ENCODE measurements around the gene SDK1.
"Not testable (repeated sequence)": the region's sequence is repeated elsewhere in the genome, so short reads cannot be mapped to it uniquely, and the experiment has no call there.

Gene SDK1

GRCh38 chr7:4221043-4221442 is 920.0 kb downstream of the SDK1 start:
- no peak for DNase-seq

- DNase-seq: no peak
Measured at GRCh38 chr7:4222676-4223075, 921.6 kb downstream of the SDK1 start.

- DNase-seq: no peak
Measured at GRCh38 chr7:4225361-4225771, 924.3 kb downstream of the SDK1 start.

GRCh38 chr7:4225881-4226523 is 925.0 kb downstream of the SDK1 start:
- DNase-seq: no peak

GRCh38 chr7:4226524-4226882 is 925.5 kb downstream of the SDK1 start:
- DNase-seq: no peak

GRCh38 chr7:4227105-4228010 is 926.3 kb downstream of the SDK1 start:
- DNase-seq: no peak

- DNase-seq: no peak
Measured at GRCh38 chr7:4230352-4230751, 929.3 kb downstream of the SDK1 start.

GRCh38 chr7:4233146-4233545 is 932.1 kb downstream of the SDK1 start:
- DNase-seq: no peak

GRCh38 chr7:4233621-4234497 is 932.8 kb downstream of the SDK1 start:
- no peak for DNase-seq

GRCh38 chr7:4234498-4234855 is 933.4 kb downstream of the SDK1 start:
- no peak for DNase-seq

GRCh38 chr7:4234886-4235285 is 933.8 kb downstream of the SDK1 start:
- no peak for DNase-seq

GRCh38 chr7:4235596-4235995 is 934.5 kb downstream of the SDK1 start:
- no peak for DNase-seq

GRCh38 chr7:4236389-4236788 is 935.3 kb downstream of the SDK1 start:
- no peak for DNase-seq

GRCh38 chr7:4236873-4237272 is 935.8 kb downstream of the SDK1 start:
- DNase-seq: not testable (repeated sequence)

GRCh38 chr7:4237296-4238235 is 936.5 kb downstream of the SDK1 start:
- DNase-seq: no peak

- no peak for DNase-seq
Measured at GRCh38 chr7:4238861-4239260, 937.8 kb downstream of the SDK1 start.

GRCh38 chr7:4240042-4240441 is 939.0 kb downstream of the SDK1 start:
- no peak for DNase-seq

GRCh38 chr7:4240520-4241303 is 939.7 kb downstream of the SDK1 start:
- DNase-seq: no peak

- no peak for DNase-seq
Measured at GRCh38 chr7:4241304-4241612, 940.2 kb downstream of the SDK1 start.

- DNase-seq: no peak
Measured at GRCh38 chr7:4241791-4242190, 940.7 kb downstream of the SDK1 start.

- DNase-seq: no peak
Measured at GRCh38 chr7:4242706-4243105, 941.7 kb downstream of the SDK1 start.

- no peak for DNase-seq
Measured at GRCh38 chr7:4244041-4244440, 943.0 kb downstream of the SDK1 start.

Data from NCI-H2227 treated with DMSO at 0.1 percent for 48 hours (cell line).